ENCODE measurements around the gene LMTK2. TPM values are rescaled to one million over a fixed set of nuclear protein-coding genes. Genes with fewer than 3 reads are reported as not detected.

The LMTK2 gene
- total and polyA plus RNA-seq, 10 donors: 1.3 to 22.8 (median 18.6) TPM

DNA sequence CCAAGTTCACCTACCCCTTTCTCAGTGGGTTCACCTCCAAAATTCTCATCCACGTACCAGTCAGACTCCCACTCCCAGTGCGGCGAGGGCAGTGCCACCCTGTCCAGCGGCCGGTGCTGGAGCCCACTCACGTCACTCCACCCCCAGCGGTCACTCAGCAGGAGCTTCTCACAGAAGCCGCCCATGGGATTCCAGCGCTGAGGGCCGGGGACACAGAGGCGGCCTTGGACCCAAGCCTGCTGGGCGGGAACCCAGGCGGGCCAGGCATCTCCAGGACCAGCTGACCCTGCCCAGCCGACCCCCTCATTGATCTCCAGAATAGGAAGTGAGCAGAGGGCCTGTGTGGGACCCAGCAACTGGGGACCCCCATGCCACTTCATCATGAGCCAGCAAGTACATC lies 138.2 kb downstream of the LMTK2 start:
- 93 to 99% (median 95%) methylated on average over 5 to 14 of the region's 14 CpGs for WGBS, 5 donors
- DNase-seq: no peak
- TF ChIP-seq, protein P1, sequence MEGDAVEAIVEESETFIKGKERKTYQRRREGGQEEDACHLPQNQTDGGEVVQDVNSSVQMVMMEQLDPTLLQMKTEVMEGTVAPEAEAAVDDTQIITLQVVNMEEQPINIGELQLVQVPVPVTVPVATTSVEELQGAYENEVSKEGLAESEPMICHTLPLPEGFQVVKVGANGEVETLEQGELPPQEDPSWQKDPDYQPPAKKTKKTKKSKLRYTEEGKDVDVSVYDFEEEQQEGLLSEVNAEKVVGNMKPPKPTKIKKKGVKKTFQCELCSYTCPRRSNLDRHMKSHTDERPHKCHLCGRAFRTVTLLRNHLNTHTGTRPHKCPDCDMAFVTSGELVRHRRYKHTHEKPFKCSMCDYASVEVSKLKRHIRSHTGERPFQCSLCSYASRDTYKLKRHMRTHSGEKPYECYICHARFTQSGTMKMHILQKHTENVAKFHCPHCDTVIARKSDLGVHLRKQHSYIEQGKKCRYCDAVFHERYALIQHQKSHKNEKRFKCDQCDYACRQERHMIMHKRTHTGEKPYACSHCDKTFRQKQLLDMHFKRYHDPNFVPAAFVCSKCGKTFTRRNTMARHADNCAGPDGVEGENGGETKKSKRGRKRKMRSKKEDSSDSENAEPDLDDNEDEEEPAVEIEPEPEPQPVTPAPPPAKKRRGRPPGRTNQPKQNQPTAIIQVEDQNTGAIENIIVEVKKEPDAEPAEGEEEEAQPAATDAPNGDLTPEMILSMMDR (IDR thresholded peaks at IDR 0.05 in 8 of 11, conservative IDR thresholded peaks at IDR 0.05 in 3 of 11): no peak
- peak in 1 of 3 donors; percentile 13 for TF ChIP-seq POLR2AphosphoS5 (IDR thresholded peaks at IDR 0.05)
- H3K4me3 ChIP-seq: no peak overlapping the region
- no peaks in the 10 kb centered on the region for H3K9me3 ChIP-seq
- H3K36me3 ChIP-seq: peaks cover 0 to 85% (median 35%) of the 10 kb centered on the region in 6 donors
- H3K27me3 ChIP-seq (replicated peaks in 1 of 7): no peaks in the 10 kb centered on the region
- peak overlapping the region in 2 of 8 donors; percentile 66 to 74 for H3K27ac ChIP-seq
- intact Hi-C loops (cut with DNase I; ENCODE audit: low total_unique reads): no loop called here
- peaks cover 13 to 54% (median 38%) of the 10 kb centered on the region in 6 donors for H3K4me1 ChIP-seq

DNA sequence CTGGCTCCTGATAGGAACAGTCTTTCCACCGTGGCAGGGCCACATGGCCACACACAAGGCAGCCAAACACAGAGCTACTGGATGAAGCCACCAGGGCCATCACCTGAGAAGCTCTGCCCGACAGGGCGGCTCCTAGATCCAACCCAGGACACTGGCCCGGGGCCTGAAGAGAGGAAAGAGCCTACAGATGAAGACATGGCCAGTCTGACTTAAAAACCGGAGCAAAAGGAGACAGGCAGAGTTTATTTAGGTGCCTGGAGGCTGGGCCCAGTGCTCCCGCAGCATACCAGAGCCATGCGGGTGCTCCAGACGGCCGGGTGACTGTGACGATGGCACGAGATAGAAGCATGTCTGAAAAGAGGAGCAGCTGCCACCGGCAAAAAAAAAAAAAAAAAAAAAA lies 141.5 kb downstream of the LMTK2 start:
- H3K4me1 ChIP-seq: peaks cover 35 to 82% (median 64%) of the 10 kb centered on the region in 6 donors
- H3K36me3 ChIP-seq: peaks cover 0 to 57% (median 16%) of the 10 kb centered on the region in 6 donors
- intact Hi-C loops (cut with DNase I; ENCODE audit: low total_unique reads): no loop called here
- no peaks in the 10 kb centered on the region for H3K9me3 ChIP-seq
- peak overlapping the region in 4 of 8 donors; percentile 65 to 93 (median 90) for H3K27ac ChIP-seq
- no peaks in the 10 kb centered on the region for H3K27me3 ChIP-seq (replicated peaks in 1 of 7)
- DNase-seq: no peak
- no peak overlapping the region for H3K4me3 ChIP-seq
- 90 to 95% (median 93%) methylated on average over 12 of the region's 12 CpGs for WGBS, 5 donors
- TF ChIP-seq, protein P1 (IDR thresholded peaks at IDR 0.05 in 8 of 11, conservative IDR thresholded peaks at IDR 0.05 in 3 of 11): no peak
- TF ChIP-seq POLR2AphosphoS5 (IDR thresholded peaks at IDR 0.05) (no peak), POLR2A (IDR thresholded peaks at IDR 0.05) (no peak)

DNA sequence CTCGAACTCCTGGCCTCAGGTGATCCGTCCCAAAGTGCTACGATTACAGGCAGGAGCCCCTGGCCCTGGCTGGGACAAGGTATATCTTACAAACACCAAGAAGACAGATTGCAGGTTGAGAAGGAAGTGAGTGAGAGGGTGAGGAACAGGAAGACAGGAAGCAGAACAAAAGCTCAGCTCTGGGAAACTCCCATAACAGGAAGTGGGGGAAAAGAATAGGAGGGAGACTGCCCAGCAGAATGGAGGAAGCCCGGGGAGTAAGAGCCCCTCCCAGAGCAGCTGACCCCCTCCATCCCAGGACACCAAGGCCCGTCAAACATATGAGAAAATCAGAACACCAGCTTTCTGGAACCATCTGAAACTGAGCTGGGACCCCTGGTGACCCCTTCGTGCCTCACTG lies 142.4 kb downstream of the LMTK2 start:
- intact Hi-C loops (cut with DNase I; ENCODE audit: low total_unique reads): no loop called here
- Histone ChIP-seq H3K27me3 (replicated peaks in 1 of 7) (no peaks in the 10 kb centered on the region), H3K4me1 (peaks cover 35 to 92% (median 71%) of the 10 kb centered on the region in 6 donors), H3K36me3 (peaks cover 0 to 47% (median 7%) of the 10 kb centered on the region in 6 donors), H3K4me3 (peak overlapping the region in 1 of 8 donors; percentile 17), H3K9me3 (no peaks in the 10 kb centered on the region), H3K27ac (peak overlapping the region; percentile 9 to 93 (median 88))
- whole genome bisulfite sequencing, 5 donors: 60 to 74% (median 64%) methylated on average over 6 of the region's 6 CpGs
- TF ChIP-seq POLR2AphosphoS5 (IDR thresholded peaks at IDR 0.05) (peak in 1 of 3 donors; percentile 8), POLR2A (IDR thresholded peaks at IDR 0.05) (no peak)
- TF ChIP-seq, protein P1 (IDR thresholded peaks at IDR 0.05 in 8 of 11, conservative IDR thresholded peaks at IDR 0.05 in 3 of 11): no peak
- no peak for DNase-seq

DNA sequence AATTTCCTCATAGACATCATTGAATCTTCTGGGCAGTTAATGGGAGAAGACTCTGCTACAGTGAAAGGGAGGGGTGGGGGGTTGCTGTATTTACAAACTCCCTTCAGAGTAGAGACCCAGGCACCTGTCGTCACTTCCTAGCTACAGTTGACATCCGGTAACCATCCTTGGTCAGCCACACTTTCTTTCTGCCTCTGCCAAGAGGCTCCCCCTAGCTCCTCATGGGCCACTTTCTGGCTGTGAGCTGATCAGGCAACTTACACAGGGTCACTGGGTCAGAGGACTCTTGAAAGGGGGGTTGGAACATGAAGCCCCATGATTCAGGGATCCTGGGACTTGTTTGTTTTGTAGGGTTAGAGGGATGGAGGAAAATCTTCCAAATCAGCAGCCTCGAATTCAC lies 144.1 kb downstream of the LMTK2 start:
- Histone ChIP-seq H3K27me3 (replicated peaks in 1 of 7) (no peaks in the 10 kb centered on the region), H3K36me3 (peaks cover 0 to 44% (median 0%) of the 10 kb centered on the region in 6 donors), H3K27ac (peak overlapping the region; percentile 79 to 93 (median 88)), H3K9me3 (no peaks in the 10 kb centered on the region), H3K4me1 (peaks cover 35 to 96% (median 69%) of the 10 kb centered on the region in 6 donors), H3K4me3 (peak overlapping the region in 7 of 8 donors; percentile 64 to 98 (median 92))
- WGBS, 5 donors: 28 to 47% (median 43%) methylated on average over 3 of the region's 3 CpGs
- TF ChIP-seq POLR2AphosphoS5 (IDR thresholded peaks at IDR 0.05) (no peak), POLR2A (IDR thresholded peaks at IDR 0.05) (no peak)
- TF ChIP-seq, protein P1 (IDR thresholded peaks at IDR 0.05 in 8 of 11, conservative IDR thresholded peaks at IDR 0.05 in 3 of 11): no peak
- no peak for DNase-seq
- intact Hi-C loops (cut with DNase I; ENCODE audit: low total_unique reads): loop anchor here (10.0 kb wide), 1 partner anchor 56 kb away; no protein-coding TSS in a partner anchor
